ENCODE results near the gene PBX3. TPM values are rescaled to one million over a fixed set of nuclear protein-coding genes. Genes with fewer than 3 reads are reported as not detected.

PBX3 gene
- total RNA-seq, 1 donor from 2014 or later: 37.7 TPM

- DNase-seq (ENCODE audit: low spot score, unreplicated experiment): no peak
- TF ChIP-seq CTCF (IDR thresholded peaks at IDR 0.05; ENCODE audit: unreplicated experiment): no peak
- no peaks in the 10 kb centered on the region for H3K4me1 Mint-ChIP-seq (ENCODE audit: low read depth)
- H3K36me3 Mint-ChIP-seq (ENCODE audit: insufficient read depth): no peaks in the 10 kb centered on the region
- peak overlapping the region; percentile 34 for H3K27ac Mint-ChIP-seq
- H3K27me3 Mint-ChIP-seq: peaks cover 11% of the 10 kb centered on the region
- no peak overlapping the region for H3K4me3 Mint-ChIP-seq (ENCODE audit: low read depth)
- no peaks in the 10 kb centered on the region for H3K9me3 Mint-ChIP-seq (ENCODE audit: low read depth)
Measured at GRCh38 chr9:125996791-125997190, 249.6 kb downstream of the PBX3 start.

- no peak for DNase-seq (ENCODE audit: low spot score, unreplicated experiment)
- Mint-ChIP-seq H3K4me3 (ENCODE audit: low read depth) (no peak overlapping the region), H3K9me3 (ENCODE audit: low read depth) (no peaks in the 10 kb centered on the region), H3K4me1 (ENCODE audit: low read depth) (no peaks in the 10 kb centered on the region), H3K36me3 (ENCODE audit: insufficient read depth) (no peaks in the 10 kb centered on the region), H3K27ac (peak overlapping the region; percentile 34), H3K27me3 (peaks cover 11% of the 10 kb centered on the region)
- no peak for TF ChIP-seq CTCF (IDR thresholded peaks at IDR 0.05; ENCODE audit: unreplicated experiment)
Measured at GRCh38 chr9:125997196-125997823, 250.1 kb downstream of the PBX3 start.

- Mint-ChIP-seq H3K9me3 (ENCODE audit: low read depth) (no peaks in the 10 kb centered on the region), H3K4me3 (ENCODE audit: low read depth) (no peak overlapping the region), H3K27ac (no peak overlapping the region), H3K4me1 (ENCODE audit: low read depth) (no peaks in the 10 kb centered on the region), H3K27me3 (peaks cover 11% of the 10 kb centered on the region), H3K36me3 (ENCODE audit: insufficient read depth) (no peaks in the 10 kb centered on the region)
- no peak for TF ChIP-seq CTCF (IDR thresholded peaks at IDR 0.05; ENCODE audit: unreplicated experiment)
- DNase-seq (ENCODE audit: low spot score, unreplicated experiment): no peak
Measured at GRCh38 chr9:125998837-125999503, 251.8 kb downstream of the PBX3 start.

- no peaks in the 10 kb centered on the region for H3K4me1 Mint-ChIP-seq (ENCODE audit: low read depth)
- H3K4me3 Mint-ChIP-seq (ENCODE audit: low read depth): no peak overlapping the region
- H3K27me3 Mint-ChIP-seq: peaks cover 11% of the 10 kb centered on the region
- DNase-seq (ENCODE audit: low spot score, unreplicated experiment): no peak
- H3K27ac Mint-ChIP-seq: no peak overlapping the region
- H3K36me3 Mint-ChIP-seq (ENCODE audit: insufficient read depth): no peaks in the 10 kb centered on the region
- no peak for TF ChIP-seq CTCF (IDR thresholded peaks at IDR 0.05; ENCODE audit: unreplicated experiment)
- H3K9me3 Mint-ChIP-seq (ENCODE audit: low read depth): no peaks in the 10 kb centered on the region
Measured at GRCh38 chr9:125999504-125999881, 252.3 kb downstream of the PBX3 start.

GRCh38 chr9:126000256-126000655 lies 253.1 kb downstream of the PBX3 start:
- no peak for TF ChIP-seq CTCF (IDR thresholded peaks at IDR 0.05; ENCODE audit: unreplicated experiment)
- Mint-ChIP-seq H3K27ac (no peak overlapping the region), H3K36me3 (ENCODE audit: insufficient read depth) (no peaks in the 10 kb centered on the region), H3K4me3 (ENCODE audit: low read depth) (no peak overlapping the region), H3K27me3 (peaks cover 11% of the 10 kb centered on the region), H3K9me3 (ENCODE audit: low read depth) (no peaks in the 10 kb centered on the region), H3K4me1 (ENCODE audit: low read depth) (no peaks in the 10 kb centered on the region)
- no peak for DNase-seq (ENCODE audit: low spot score, unreplicated experiment)

Data from progenitor cell of endocrine pancreas (in vitro differentiated cells).